Measurements from ENCODE around the gene ST3GAL2.
"Not testable (repeated sequence)": the region's sequence is repeated elsewhere in the genome, so short reads cannot be mapped to it uniquely, and the experiment has no call there.

The ST3GAL2 gene

DNA sequence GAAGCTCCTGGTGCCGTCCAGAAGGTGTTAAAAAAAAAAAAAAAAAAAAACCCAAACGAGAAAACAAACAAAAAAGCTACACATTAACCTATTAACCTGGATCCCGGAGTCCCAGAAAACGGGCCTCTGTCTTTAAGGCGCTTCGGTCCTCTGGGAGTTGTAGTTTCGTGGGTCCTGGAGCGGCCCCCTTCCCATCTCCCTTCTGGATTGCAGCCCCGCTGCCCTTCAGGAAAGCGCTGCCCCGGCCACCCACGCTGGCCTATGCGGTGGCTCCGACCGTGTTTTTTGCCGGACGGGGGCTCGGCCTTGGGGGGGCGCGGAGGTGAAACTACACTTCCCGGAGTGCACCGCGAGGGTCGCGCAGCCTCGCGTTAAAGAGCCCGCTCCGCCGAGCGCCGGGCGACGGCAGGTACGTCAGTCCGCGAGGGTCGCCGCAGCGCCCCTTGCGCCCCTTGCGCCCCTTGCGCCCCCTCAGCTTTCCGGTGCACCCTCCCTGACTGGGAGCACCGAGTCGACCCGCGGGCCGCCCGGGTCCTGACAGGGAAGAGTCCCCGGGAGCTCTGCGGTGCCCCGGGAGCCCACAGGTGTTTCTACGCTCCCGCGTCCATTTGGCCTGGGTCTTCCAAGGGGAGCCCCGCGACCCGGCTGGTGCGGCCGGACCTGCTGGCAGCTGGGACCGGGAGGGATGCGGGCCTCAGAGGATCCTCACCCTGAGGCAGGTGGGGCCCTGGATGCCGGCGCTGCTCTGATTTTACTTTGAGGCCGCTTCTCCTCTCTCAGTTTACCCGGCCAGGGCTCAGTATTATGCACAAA lies 15.5 kb upstream of the ST3GAL2 start, which contains the start of gene FCSK:
Gene FCSK, plus strand, starts transcription at position 374 of the 813 bp plus-strand sequence. CDS start 8,596 bp downstream, outside the sequence.
- H3K9me3 ChIP-seq (ENCODE audit: insufficient read depth, low read length, severe bottlenecking), result no peaks in the 10 kb centered on the region
- H3K4me2 ChIP-seq (ENCODE audit: insufficient read depth, low read length), result peak within 1 kb of the TSS; percentile 93
- DNase-seq (peak; percentile 73), ATAC-seq (ENCODE audit: insufficient read depth, low read depth) (peak; percentile 95)
- no peaks in the 10 kb centered on the region; the same call in 1 of the 2 replicates for H3K36me3 ChIP-seq (ENCODE audit: insufficient read depth, low read length)
- H3K9ac ChIP-seq (ENCODE audit: low read depth, low read length), result peak within 1 kb of the TSS; percentile 87
- no peak for TF ChIP-seq EZH2 (IDR thresholded peaks at IDR 0.05; ENCODE audit: borderline replicate concordance, low read depth, low read length, severe bottlenecking)
- TF ChIP-seq, protein P1, sequence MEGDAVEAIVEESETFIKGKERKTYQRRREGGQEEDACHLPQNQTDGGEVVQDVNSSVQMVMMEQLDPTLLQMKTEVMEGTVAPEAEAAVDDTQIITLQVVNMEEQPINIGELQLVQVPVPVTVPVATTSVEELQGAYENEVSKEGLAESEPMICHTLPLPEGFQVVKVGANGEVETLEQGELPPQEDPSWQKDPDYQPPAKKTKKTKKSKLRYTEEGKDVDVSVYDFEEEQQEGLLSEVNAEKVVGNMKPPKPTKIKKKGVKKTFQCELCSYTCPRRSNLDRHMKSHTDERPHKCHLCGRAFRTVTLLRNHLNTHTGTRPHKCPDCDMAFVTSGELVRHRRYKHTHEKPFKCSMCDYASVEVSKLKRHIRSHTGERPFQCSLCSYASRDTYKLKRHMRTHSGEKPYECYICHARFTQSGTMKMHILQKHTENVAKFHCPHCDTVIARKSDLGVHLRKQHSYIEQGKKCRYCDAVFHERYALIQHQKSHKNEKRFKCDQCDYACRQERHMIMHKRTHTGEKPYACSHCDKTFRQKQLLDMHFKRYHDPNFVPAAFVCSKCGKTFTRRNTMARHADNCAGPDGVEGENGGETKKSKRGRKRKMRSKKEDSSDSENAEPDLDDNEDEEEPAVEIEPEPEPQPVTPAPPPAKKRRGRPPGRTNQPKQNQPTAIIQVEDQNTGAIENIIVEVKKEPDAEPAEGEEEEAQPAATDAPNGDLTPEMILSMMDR (IDR thresholded peaks at IDR 0.05; ENCODE audit: borderline replicate concordance, extremely low read depth, low read length, poor library complexity, severe bottlenecking), result peak; percentile 35
- H4K20me1 ChIP-seq (ENCODE audit: insufficient read depth, low read length), result no peaks in the 10 kb centered on the region
- H2AFZ ChIP-seq (ENCODE audit: low read depth, low read length), result peak within 1 kb of the TSS; percentile 95
- no peaks in the 10 kb centered on the region for H3K27me3 ChIP-seq (ENCODE audit: insufficient read depth, low read length, poor library complexity)
- H3K4me3 ChIP-seq (ENCODE audit: low read depth in 1 of 2, low read length in 2 of 2), result peak within 1 kb of the TSS; percentile 63 to 79
- peaks cover 24% of the 10 kb centered on the region for H3K4me1 ChIP-seq (ENCODE audit: insufficient read depth, low read length)
- H3K79me2 ChIP-seq (ENCODE audit: insufficient read depth, low read length), result peaks cover 8% of the 10 kb centered on the region
- peak within 1 kb of the TSS; percentile 99 for H3K27ac ChIP-seq (ENCODE audit: low read length)

DNA sequence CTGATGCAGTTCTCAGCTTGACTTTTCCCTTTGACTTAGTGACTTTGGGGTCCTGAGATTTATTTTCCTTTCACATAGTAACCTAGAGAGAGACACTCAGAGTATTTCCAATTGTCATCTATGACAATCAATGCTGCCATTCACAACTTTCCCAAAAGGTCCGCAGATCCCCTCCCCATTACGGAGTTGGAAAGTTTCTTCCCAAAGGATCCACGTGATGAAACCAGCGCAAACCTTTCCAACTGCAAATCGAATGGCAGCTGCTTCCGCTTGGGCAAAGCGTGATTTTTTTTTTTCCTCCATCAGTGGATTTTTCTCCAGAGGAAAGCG lies 15.0 kb upstream of the ST3GAL2 start:
- Histone ChIP-seq H3K4me3 (ENCODE audit: low read depth in 1 of 2, low read length in 2 of 2) (peak overlapping the region; percentile 63 to 79), H3K27ac (ENCODE audit: low read length) (peak overlapping the region; percentile 99), H3K27me3 (ENCODE audit: insufficient read depth, low read length, poor library complexity) (no peaks in the 10 kb centered on the region), H3K4me2 (ENCODE audit: insufficient read depth, low read length) (peak overlapping the region; percentile 93), H3K4me1 (ENCODE audit: insufficient read depth, low read length) (peaks cover 24% of the 10 kb centered on the region), H3K9me3 (ENCODE audit: insufficient read depth, low read length, severe bottlenecking) (no peaks in the 10 kb centered on the region), H2AFZ (ENCODE audit: low read depth, low read length) (peak overlapping the region; percentile 95), H3K79me2 (ENCODE audit: insufficient read depth, low read length) (peaks cover 8% of the 10 kb centered on the region), H3K9ac (ENCODE audit: low read depth, low read length) (peak overlapping the region; percentile 87), H3K36me3 (ENCODE audit: insufficient read depth, low read length) (no peaks in the 10 kb centered on the region; the same call in 1 of the 2 replicates), H4K20me1 (ENCODE audit: insufficient read depth, low read length) (no peaks in the 10 kb centered on the region)
- TF ChIP-seq, protein P1 (IDR thresholded peaks at IDR 0.05; ENCODE audit: borderline replicate concordance, extremely low read depth, low read length, poor library complexity, severe bottlenecking), result no peak
- TF ChIP-seq EZH2 (IDR thresholded peaks at IDR 0.05; ENCODE audit: borderline replicate concordance, low read depth, low read length, severe bottlenecking), result no peak
- DNase-seq, result no peak
- no peak for ATAC-seq (ENCODE audit: insufficient read depth, low read depth)

DNA sequence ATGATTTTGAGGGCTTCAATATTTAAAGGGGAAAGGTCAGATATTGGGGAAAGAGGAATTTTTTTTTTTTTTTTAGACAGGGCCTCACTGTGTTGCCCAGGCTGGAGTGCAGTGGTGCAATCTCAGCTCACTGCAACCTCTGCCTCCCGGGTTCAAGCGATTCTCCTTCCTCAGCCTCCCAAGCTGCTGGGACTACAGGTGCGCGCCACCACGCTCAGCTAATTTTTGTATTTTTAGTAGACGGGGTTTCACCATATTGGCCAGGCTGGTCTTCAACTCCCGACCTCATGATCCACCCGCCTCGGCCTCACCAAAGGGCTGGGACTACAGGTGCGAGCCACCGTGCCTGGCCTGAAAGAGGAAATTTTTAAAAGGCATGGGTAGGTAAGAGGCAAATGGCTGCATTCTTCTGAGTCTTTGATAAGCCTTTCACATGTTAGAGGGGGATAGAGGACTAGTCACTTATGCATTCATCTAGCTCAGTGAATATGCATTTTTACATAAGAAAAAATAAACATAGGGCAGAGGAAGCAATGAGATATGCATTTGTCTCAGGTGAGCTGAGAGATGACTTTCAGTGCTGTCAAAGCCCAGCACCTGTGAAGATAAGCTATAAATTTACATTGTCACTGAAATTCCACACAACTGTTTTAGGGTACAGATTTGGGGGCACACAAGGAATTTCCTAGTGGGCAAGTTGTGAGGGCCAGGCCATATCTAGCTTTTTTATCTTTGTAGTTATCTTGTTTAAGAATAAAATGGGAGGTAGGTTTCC lies 14.4 kb upstream of the ST3GAL2 start:
- Histone ChIP-seq H3K79me2 (ENCODE audit: insufficient read depth, low read length) (peaks cover 8% of the 10 kb centered on the region), H3K4me2 (ENCODE audit: insufficient read depth, low read length) (peak overlapping the region; percentile 93), H2AFZ (ENCODE audit: low read depth, low read length) (peak overlapping the region; percentile 95), H3K4me3 (ENCODE audit: low read depth in 1 of 2, low read length in 2 of 2) (peak overlapping the region; percentile 63 to 79), H3K4me1 (ENCODE audit: insufficient read depth, low read length) (peaks cover 24% of the 10 kb centered on the region), H3K9me3 (ENCODE audit: insufficient read depth, low read length, severe bottlenecking) (no peaks in the 10 kb centered on the region), H3K9ac (ENCODE audit: low read depth, low read length) (peak overlapping the region; percentile 87), H3K27me3 (ENCODE audit: insufficient read depth, low read length, poor library complexity) (no peaks in the 10 kb centered on the region), H4K20me1 (ENCODE audit: insufficient read depth, low read length) (no peaks in the 10 kb centered on the region), H3K36me3 (ENCODE audit: insufficient read depth, low read length) (no peaks in the 10 kb centered on the region; the same call in 1 of the 2 replicates), H3K27ac (ENCODE audit: low read length) (peak overlapping the region; percentile 99)
- ATAC-seq (ENCODE audit: insufficient read depth, low read depth) (no peak), DNase-seq (no peak)
- TF ChIP-seq EZH2 (IDR thresholded peaks at IDR 0.05; ENCODE audit: borderline replicate concordance, low read depth, low read length, severe bottlenecking), result no peak
- TF ChIP-seq, protein P1 (IDR thresholded peaks at IDR 0.05; ENCODE audit: borderline replicate concordance, extremely low read depth, low read length, poor library complexity, severe bottlenecking), result no peak

DNA sequence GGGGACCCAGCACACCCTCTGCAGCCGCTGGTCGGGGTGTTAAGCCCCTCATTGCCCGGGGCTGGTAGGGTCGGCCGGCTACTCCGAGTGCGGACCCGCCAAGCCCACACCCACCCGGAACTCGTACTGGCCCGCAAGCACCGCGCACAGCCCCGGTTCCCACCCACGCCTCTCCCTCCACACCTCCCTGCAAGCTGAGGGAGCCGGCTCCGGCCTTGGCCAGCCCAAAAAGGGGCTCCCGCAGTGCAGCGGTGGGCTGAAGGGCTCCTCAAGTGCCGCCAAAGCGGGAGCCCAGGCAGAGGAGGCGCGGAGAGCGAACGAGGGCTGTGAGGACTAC lies 12.1 kb upstream of the ST3GAL2 start:
- H3K27ac ChIP-seq (ENCODE audit: low read length); H3K4me3 ChIP-seq (ENCODE audit: low read depth in 1 of 2, low read length in 2 of 2); H4K20me1 ChIP-seq (ENCODE audit: insufficient read depth, low read length); H3K4me2 ChIP-seq (ENCODE audit: insufficient read depth, low read length); H3K27me3 ChIP-seq (ENCODE audit: insufficient read depth, low read length, poor library complexity); H3K9ac ChIP-seq (ENCODE audit: low read depth, low read length); H3K79me2 ChIP-seq (ENCODE audit: insufficient read depth, low read length); DNase-seq; H2AFZ ChIP-seq (ENCODE audit: low read depth, low read length); ATAC-seq (ENCODE audit: insufficient read depth, low read depth); H3K36me3 ChIP-seq (ENCODE audit: insufficient read depth, low read length); H3K9me3 ChIP-seq (ENCODE audit: insufficient read depth, low read length, severe bottlenecking): not testable (repeated sequence)
- H3K4me1 ChIP-seq (ENCODE audit: insufficient read depth, low read length), result peaks cover 20% of the 10 kb centered on the region

DNA sequence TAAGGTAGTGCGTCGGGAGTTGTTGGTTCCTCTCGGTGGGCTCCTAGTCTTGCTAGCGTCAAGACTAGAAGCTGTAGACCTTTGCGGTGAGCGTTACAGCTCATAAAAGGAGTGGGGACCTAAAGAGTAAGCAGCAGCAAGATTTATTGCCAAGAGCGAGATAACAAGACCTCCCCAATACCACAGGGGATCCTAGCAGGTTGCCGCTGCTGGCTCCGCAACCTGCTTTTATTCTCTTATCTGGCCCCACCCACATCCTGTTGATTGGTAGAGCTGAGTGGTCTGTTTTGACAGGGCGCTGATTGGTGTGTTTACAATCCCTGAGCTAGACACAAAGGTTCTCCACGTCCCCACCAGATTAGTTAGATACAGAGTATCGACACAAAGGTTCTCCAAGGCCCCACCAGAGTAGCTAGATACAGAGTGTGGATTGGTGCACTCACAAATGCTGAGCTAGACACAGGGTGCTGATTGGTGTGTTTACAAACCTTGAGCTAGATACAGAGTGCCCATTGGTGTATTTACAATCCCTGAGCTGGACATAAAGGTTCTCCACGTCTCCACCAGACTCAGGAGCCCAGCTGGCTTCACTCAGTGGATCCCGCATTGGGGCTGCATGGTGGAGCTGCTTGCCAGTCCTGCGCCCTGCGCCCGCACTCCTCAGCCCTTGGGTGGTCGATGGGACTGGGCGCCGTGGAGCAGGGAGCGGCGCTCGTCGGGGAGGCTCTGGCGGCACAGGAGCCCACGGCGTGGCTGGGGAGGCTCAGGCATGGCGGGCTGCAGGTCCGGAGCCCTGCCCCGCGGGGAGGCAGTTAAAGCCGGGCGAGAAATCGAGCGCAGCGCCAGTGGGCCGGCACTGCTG lies 11.5 kb upstream of the ST3GAL2 start:
- not testable (repeated sequence) for H3K27ac ChIP-seq (ENCODE audit: low read length); H4K20me1 ChIP-seq (ENCODE audit: insufficient read depth, low read length); H3K4me2 ChIP-seq (ENCODE audit: insufficient read depth, low read length); H3K9ac ChIP-seq (ENCODE audit: low read depth, low read length); H2AFZ ChIP-seq (ENCODE audit: low read depth, low read length); H3K36me3 ChIP-seq (ENCODE audit: insufficient read depth, low read length); ATAC-seq (ENCODE audit: insufficient read depth, low read depth); H3K27me3 ChIP-seq (ENCODE audit: insufficient read depth, low read length, poor library complexity); H3K9me3 ChIP-seq (ENCODE audit: insufficient read depth, low read length, severe bottlenecking); H3K79me2 ChIP-seq (ENCODE audit: insufficient read depth, low read length); H3K4me3 ChIP-seq (ENCODE audit: low read depth in 1 of 2, low read length in 2 of 2)
- DNase-seq, result peak; percentile 18
- peaks cover 14% of the 10 kb centered on the region for H3K4me1 ChIP-seq (ENCODE audit: insufficient read depth, low read length)

Data from DND-41 (cell line).